ENCODE results near the gene STXBP3. TPM values are rescaled to one million over a fixed set of nuclear protein-coding genes. Genes with fewer than 3 reads are reported as not detected.
A peak's percentile ranks its signal among the peaks of the same experiment; 100 is the strongest.

Gene STXBP3
- total and polyA plus RNA-seq, 2 donors (not counting 1 experiment from before 2014, with no cell fraction given): 13.3 to 78.1 TPM

DNA sequence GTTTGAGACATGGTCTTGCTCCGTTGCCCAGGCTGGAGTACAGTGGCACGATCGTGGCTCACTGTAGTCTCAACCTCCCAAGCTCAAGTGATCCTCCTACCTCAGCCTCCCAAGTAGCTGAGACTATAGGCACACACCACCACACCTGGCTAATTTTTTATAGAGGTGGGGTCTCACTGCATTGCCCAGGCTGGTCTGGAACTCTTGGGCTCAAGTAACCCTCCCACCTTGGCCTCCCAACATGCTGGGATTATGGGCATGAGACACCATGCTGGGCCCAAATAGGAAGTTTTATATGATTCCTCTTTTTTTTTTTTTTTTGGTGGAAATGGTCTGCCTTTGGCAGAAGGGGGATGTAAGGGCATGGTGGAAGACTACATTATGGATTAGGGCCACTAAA, 39.8 kb upstream of the STXBP3 start:
- DNase-seq (no peak), ATAC-seq (ENCODE audit: low read depth) (no peak)
- Histone ChIP-seq H4K20me1 (ENCODE audit: control insufficient read depth, insufficient read depth, low read length, poor library complexity, severe bottlenecking) (no peaks in the 10 kb centered on the region), H3K27me3 (replicated peaks in 1 of 4; ENCODE audit: control extremely low read depth in 1 of 4, control insufficient read depth in 3 of 4, insufficient read depth in 4 of 4, low read length in 3 of 4) (no peaks in the 10 kb centered on the region), H3K9me3 (ENCODE audit: control extremely low read depth in 1 of 3, control insufficient read depth in 2 of 3, insufficient read depth in 1 of 3, low read length in 2 of 3) (peaks cover 0 to 1% (median 0%) of the 10 kb centered on the region in 3 donors), H3K27ac (ENCODE audit: low read length in 2 of 2) (no peak overlapping the region), H3K36me3 (replicated peaks in 1 of 2; ENCODE audit: control extremely low read depth in 1 of 2, control insufficient read depth in 1 of 2, extremely low read depth in 1 of 2, insufficient read depth in 2 of 2, low read length in 1 of 2) (no peaks in the 10 kb centered on the region), H3K4me2 (replicated peaks; ENCODE audit: low read depth, low read length, poor library complexity, severe bottlenecking) (no peak overlapping the region), H2AFZ (ENCODE audit: insufficient read depth, low read depth, low read length, poor library complexity, severe bottlenecking) (no peak overlapping the region), H3K9ac (ENCODE audit: low read length) (no peak overlapping the region), H3K4me3 (ENCODE audit: control extremely low read depth in 1 of 5, extremely low read depth in 1 of 5, insufficient read depth in 1 of 5, low read depth in 2 of 5, low read length in 4 of 5) (no peak overlapping the region), H3K4me1 (ENCODE audit: control insufficient read depth in 2 of 2, insufficient read depth in 2 of 2, low read length in 2 of 2) (peaks cover 3 to 5% of the 10 kb centered on the region in 2 donors), H3K79me2 (ENCODE audit: control insufficient read depth, insufficient read depth, low read length) (no peaks in the 10 kb centered on the region)
- Mint-ChIP-seq H3K9me3 (ENCODE audit: insufficient read depth) (no peaks in the 10 kb centered on the region), H3K27me3 (peaks cover 9% of the 10 kb centered on the region), H3K4me3 (no peak overlapping the region), H3K4me1 (peaks cover 4% of the 10 kb centered on the region), H3K27ac (no peak overlapping the region)
- TF ChIP-seq, protein P1, sequence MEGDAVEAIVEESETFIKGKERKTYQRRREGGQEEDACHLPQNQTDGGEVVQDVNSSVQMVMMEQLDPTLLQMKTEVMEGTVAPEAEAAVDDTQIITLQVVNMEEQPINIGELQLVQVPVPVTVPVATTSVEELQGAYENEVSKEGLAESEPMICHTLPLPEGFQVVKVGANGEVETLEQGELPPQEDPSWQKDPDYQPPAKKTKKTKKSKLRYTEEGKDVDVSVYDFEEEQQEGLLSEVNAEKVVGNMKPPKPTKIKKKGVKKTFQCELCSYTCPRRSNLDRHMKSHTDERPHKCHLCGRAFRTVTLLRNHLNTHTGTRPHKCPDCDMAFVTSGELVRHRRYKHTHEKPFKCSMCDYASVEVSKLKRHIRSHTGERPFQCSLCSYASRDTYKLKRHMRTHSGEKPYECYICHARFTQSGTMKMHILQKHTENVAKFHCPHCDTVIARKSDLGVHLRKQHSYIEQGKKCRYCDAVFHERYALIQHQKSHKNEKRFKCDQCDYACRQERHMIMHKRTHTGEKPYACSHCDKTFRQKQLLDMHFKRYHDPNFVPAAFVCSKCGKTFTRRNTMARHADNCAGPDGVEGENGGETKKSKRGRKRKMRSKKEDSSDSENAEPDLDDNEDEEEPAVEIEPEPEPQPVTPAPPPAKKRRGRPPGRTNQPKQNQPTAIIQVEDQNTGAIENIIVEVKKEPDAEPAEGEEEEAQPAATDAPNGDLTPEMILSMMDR (IDR thresholded peaks at IDR 0.05): no peak
- no peak for TF ChIP-seq EZH2 (IDR thresholded peaks at IDR 0.05; ENCODE audit: borderline replicate concordance, insufficient read depth, low read depth, low read length, poor library complexity, severe bottlenecking)
- ChIA-PET CTCF (no interaction called here), POLR2A (no interaction called here)
- WGBS (ENCODE audit: insufficient coverage): no CpG with 5 or more reads among the region's 3 CpGs
- intact Hi-C loops (cut with micrococcal nuclease): no loop called here

DNA sequence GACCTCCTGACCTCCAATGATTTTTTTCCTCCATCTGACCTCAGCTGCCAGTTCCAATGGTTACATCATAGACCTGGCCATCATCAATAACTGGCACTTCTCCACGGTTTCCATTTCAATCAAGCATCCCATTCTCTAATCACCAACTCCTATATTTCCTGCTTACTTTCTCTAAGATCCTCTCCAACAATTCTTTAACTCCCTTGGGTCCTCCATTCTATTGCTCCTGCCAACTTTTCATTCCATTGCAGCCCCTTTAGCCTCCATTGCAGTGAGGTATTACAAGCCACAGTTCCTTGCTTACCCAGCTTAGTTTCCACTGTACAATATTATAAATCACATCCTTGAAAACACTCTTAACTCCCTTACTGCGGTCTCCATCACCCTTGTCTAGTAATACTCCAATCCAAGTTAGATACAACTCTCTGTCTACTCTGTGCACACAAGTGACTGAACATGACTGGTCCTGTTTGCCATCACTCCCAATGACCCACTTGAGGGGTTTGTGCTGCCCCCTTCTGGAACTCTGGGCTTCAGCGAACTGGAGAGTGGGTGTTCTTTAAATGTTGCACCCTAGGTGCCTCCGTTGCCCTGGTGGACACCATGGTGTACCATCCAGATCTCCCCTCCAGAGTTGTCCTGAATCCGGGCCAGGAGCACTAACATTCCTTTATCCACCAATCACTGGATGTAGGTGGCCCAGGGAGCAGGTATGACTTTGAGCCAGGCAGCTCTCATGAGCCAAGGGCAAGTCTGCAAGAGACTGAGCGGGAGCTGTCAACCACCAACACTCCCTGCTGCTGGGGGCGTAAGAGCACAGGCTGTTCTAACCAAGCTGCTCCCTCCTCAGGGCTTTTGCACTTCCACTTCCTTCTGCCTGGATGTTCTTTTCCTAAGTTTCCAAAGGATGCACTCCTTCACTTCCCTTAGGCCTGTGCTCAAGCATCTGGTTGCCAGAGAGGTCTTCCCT, 37.5 kb upstream of the STXBP3 start:
- 72% methylated on average over 6 of the region's 7 CpGs for WGBS (ENCODE audit: insufficient coverage)
- Mint-ChIP-seq H3K4me3 (no peak overlapping the region), H3K4me1 (peaks cover 2% of the 10 kb centered on the region), H3K27me3 (peaks cover 18% of the 10 kb centered on the region), H3K9me3 (ENCODE audit: insufficient read depth) (no peaks in the 10 kb centered on the region), H3K27ac (no peak overlapping the region)
- POLR2A ChIA-PET: interaction anchor here (0.6 kb wide), 1 partner anchor 935 kb away, joined by 4 read pairs; no protein-coding TSS in a partner anchor
- no peak overlapping the region for H3K9ac ChIP-seq (ENCODE audit: low read length)
- no peaks in the 10 kb centered on the region for H4K20me1 ChIP-seq (ENCODE audit: control insufficient read depth, insufficient read depth, low read length, poor library complexity, severe bottlenecking)
- ATAC-seq (ENCODE audit: low read depth) (no peak), DNase-seq (peak; percentile 27)
- no peaks in the 10 kb centered on the region for H3K36me3 ChIP-seq (replicated peaks in 1 of 2; ENCODE audit: control extremely low read depth in 1 of 2, control insufficient read depth in 1 of 2, extremely low read depth in 1 of 2, insufficient read depth in 2 of 2, low read length in 1 of 2)
- intact Hi-C loops (cut with micrococcal nuclease): no loop called here
- no peaks in the 10 kb centered on the region for H3K27me3 ChIP-seq (replicated peaks in 1 of 4; ENCODE audit: control extremely low read depth in 1 of 4, control insufficient read depth in 3 of 4, insufficient read depth in 4 of 4, low read length in 3 of 4)
- H3K9me3 ChIP-seq (ENCODE audit: control extremely low read depth in 1 of 3, control insufficient read depth in 2 of 3, insufficient read depth in 1 of 3, low read length in 2 of 3): peaks cover 0 to 1% (median 0%) of the 10 kb centered on the region in 3 donors
- H3K27ac ChIP-seq (ENCODE audit: low read length in 2 of 2): no peak overlapping the region
- no peak overlapping the region for H3K4me3 ChIP-seq (ENCODE audit: control extremely low read depth in 1 of 5, extremely low read depth in 1 of 5, insufficient read depth in 1 of 5, low read depth in 2 of 5, low read length in 4 of 5)
- CTCF ChIA-PET: interaction anchor here (0.5 to 1.0 kb wide), 3 partner anchors 190 to 558 kb away, joined by 3 to 4 read pairs (median 3); no protein-coding TSS in a partner anchor
- H2AFZ ChIP-seq (ENCODE audit: insufficient read depth, low read depth, low read length, poor library complexity, severe bottlenecking): no peak overlapping the region
- no peak overlapping the region for H3K4me2 ChIP-seq (replicated peaks; ENCODE audit: low read depth, low read length, poor library complexity, severe bottlenecking)
- TF ChIP-seq EZH2 (IDR thresholded peaks at IDR 0.05; ENCODE audit: borderline replicate concordance, insufficient read depth, low read depth, low read length, poor library complexity, severe bottlenecking): no peak
- TF ChIP-seq, protein P1 (IDR thresholded peaks at IDR 0.05): no peak
- H3K4me1 ChIP-seq (ENCODE audit: control insufficient read depth in 2 of 2, insufficient read depth in 2 of 2, low read length in 2 of 2): peaks cover under 1 to 3% of the 10 kb centered on the region in 2 donors
- no peaks in the 10 kb centered on the region for H3K79me2 ChIP-seq (ENCODE audit: control insufficient read depth, insufficient read depth, low read length)

All from B cell (primary cell).